ENCODE results near the gene FHAD1. TPM values are rescaled to one million over a fixed set of nuclear protein-coding genes. Genes with fewer than 3 reads are reported as not detected.

The FHAD1 gene
- total RNA-seq, 4 donors from 2014 or later: 0.96 TPM; not detected in 3

DNA sequence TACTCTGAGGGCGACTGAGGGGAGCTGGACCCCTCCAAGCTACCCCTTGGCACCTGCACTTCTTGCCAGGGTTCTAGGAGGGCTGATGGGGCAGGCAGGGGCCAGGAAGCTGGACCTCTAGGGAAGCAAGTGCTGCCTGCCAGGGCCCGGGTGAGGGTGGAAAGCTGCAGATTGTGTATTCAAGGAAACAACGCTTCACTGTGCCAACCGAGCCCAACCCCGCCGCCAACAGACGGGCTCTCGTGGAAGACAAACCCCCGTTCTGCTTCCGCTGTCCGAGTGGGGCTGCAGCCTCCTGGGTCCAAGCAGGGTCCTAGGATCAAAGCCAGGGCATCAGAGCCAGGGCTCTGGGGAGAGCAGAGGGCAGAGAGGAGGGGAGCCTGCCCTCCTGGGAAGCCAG is 165.8 kb downstream of the FHAD1 start:
- no peak for DNase-seq (ENCODE audit: low spot score)
- no peak for ATAC-seq (ENCODE audit: low FRiP score)
- TF ChIP-seq, protein P1, sequence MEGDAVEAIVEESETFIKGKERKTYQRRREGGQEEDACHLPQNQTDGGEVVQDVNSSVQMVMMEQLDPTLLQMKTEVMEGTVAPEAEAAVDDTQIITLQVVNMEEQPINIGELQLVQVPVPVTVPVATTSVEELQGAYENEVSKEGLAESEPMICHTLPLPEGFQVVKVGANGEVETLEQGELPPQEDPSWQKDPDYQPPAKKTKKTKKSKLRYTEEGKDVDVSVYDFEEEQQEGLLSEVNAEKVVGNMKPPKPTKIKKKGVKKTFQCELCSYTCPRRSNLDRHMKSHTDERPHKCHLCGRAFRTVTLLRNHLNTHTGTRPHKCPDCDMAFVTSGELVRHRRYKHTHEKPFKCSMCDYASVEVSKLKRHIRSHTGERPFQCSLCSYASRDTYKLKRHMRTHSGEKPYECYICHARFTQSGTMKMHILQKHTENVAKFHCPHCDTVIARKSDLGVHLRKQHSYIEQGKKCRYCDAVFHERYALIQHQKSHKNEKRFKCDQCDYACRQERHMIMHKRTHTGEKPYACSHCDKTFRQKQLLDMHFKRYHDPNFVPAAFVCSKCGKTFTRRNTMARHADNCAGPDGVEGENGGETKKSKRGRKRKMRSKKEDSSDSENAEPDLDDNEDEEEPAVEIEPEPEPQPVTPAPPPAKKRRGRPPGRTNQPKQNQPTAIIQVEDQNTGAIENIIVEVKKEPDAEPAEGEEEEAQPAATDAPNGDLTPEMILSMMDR (IDR thresholded peaks at IDR 0.05): no peak

DNA sequence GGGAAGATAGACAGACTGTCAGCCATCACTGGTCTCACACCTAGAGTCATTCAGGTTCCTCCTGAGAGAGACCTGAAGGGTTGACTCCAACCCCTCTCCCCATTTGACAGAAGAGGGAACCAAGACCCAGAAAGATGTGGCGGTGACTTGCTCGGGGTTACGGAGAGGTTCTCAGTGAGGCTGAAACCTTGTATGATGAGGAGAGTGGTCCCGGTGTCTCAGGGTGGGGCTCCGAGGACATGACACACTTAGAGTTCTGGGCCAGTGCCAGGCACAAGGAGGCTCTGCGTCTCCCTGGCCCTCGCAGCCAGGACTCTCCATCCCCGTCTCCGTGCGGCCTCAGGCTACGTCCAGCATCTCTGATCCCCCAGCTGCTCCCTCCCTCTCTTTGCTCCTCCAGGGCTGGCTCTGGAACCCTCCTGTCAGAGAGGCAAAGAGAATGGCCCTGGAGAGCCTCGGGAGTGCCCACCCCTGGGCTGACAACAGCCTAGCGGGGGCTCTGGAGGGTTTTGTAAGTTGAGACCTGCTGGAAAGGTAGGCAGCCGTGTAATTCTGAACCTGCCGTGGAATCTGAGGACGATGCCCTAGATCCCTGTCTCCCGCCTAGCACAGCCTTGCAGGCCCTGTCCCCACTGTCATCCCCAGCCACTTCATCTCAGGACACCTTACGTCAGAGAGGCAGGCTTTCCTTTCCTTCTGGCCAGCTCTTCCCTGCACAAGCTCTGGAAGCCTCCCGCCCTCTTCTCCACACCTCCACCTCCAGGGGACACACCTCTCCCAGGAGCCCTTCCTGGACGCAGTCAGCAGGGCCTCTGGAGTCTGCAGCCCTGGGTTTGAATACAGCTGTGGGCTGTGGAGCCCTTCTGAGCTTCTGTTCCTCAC is 166.8 kb downstream of the FHAD1 start:
- ATAC-seq (ENCODE audit: low FRiP score) (no peak), DNase-seq (ENCODE audit: low spot score) (no peak)
- TF ChIP-seq, protein P1 (IDR thresholded peaks at IDR 0.05): no peak

DNA sequence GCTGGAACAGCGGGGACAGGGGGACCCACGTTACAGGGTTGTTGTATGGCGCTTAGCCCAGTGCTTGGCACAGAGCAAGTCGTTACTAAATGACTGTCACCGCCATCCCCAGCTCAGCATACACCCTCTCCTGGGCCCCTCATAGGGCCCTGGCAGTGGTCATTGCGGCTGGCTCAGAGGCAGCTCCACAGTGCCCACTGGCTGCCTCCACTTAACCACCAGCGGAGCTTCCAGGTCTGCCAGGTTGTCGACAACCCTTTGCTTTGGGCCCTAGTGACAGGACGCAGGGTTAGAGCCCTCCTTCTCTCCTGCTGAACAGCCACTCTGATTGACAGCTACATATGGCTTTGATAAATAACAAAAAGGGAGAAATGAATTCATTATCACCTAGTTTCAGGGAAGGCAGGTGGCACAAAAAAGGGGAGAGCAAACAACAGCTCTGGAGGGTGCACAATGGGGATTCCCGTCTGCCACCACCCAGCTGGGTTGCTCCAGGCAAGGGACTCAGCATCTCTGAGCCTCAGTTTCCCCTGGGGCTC is 167.5 kb downstream of the FHAD1 start:
- TF ChIP-seq, protein P1 (IDR thresholded peaks at IDR 0.05): no peak
- DNase-seq (ENCODE audit: low spot score) (no peak), ATAC-seq (ENCODE audit: low FRiP score) (no peak)

DNA sequence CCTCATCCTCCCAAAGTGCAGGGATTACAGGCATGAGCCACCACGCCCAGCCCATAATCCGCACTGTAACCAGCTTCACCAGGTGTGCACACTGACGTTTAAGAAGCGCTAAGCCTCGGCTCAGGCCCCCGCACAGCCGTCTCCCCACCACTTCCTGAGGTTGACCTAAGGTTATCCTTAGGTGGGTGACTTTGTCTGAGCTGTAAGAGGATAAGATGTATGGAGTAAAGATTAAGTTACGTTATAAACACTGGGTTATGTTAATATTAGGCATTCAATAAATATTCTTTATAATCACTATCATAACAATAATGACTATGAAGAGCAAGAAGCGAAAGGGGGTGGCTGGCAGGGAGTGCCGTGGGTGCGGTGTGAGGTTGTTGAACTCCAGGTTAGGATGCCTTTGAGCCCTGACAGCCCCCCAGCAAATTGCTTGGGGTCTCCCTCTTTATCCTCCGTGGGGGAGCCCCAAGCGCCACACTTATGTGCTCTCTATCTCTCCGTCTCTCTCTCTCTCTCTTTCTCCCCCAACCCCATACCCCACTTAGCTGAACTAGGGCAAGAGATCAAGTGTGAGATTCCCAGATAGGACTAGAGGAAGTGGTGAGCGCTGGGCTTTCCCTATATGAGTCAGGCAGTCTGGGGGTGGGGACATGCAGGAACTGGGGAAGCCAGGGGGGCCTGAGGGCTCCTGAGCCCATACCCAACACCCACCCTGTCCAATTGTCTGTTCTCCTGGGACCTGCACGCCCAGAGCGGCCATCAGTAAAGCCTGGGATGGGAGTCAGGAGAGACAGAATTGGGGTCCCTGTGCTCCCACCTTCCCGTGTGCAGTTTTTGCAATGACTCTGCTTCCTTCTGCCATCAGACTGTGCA is 170.3 kb downstream of the FHAD1 start:
- DNase-seq (ENCODE audit: low spot score): no peak
- TF ChIP-seq, protein P1 (IDR thresholded peaks at IDR 0.05): no peak
- peak; percentile 47 for ATAC-seq (ENCODE audit: low FRiP score)

DNA sequence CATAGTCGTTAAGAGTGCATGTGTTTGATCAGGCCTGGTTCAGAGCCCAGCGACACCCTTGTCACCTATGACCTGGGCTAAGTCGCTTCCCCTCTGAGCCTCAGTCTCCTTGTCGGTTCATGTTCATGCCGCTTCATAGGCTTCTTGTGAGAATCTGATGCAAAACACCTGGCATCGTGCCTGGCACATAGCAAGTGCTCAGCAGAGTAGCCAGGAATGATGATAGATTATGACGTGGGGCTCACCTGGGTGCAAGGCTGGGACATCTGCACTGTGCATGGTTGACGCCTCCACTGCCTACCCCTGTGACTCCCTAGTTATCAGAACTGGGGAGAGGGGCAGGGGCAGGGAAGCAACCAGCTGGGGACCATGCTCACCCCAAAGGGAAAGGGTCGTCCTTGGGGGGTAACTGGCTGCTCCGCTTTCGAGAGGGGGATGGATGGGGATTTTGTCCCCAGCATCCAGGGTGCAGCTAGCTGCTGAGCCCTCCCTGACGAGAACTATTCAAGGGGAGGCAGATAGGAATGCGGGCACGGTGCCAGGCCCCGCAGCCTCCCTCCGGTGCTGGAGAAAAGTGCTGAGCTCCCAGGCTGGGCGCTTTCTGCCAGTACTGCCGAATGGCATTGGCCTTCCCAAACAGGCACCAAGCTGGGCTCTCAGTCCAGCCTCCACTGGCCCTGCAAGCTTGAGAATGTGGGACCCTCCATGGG is 171.9 kb downstream of the FHAD1 start:
- TF ChIP-seq, protein P1 (IDR thresholded peaks at IDR 0.05): no peak
- DNase-seq (ENCODE audit: low spot score) (no peak), ATAC-seq (ENCODE audit: low FRiP score) (no peak)

DNA sequence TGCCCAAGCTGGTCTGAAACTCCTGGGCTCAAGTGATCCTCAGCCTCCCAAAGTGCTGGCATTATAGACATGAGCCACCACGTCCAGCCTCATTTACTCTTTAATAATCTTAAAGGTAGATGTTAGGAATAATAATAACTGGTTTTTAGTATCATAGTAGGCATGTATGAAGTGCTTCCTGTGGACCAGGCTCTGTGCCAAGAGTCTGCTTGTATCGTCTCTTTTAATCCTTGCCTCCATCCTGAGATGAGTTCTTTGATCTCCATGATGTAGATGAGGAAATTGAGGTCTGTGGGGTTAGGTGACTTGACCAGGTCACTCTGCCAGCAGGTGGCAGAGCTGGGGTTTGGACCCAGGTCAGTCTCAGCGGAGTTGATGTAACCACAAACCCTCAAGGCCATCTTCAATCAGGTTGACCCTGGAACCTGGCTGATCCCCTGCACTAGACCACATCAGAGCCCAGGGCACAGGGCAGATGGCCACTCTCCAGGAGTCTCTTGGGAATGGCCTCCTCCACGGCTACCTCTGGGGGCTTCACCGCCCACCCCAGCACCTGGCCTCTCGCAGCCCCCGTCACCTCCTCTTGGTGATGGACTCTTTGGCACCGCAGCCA is 173.9 kb downstream of the FHAD1 start:
- DNase-seq (ENCODE audit: low spot score) (no peak), ATAC-seq (ENCODE audit: low FRiP score) (no peak)
- TF ChIP-seq, protein P1 (IDR thresholded peaks at IDR 0.05): no peak
